ENCODE measurements around the gene CPEB1.
"Not testable (repeated sequence)": the region's sequence is repeated elsewhere in the genome, so short reads cannot be mapped to it uniquely, and the experiment has no call there.

CPEB1 gene

GRCh38 chr15:82502700-82503339 is 144.3 kb downstream of the CPEB1 start:
- not testable (repeated sequence) for DNase-seq

- not testable (repeated sequence) for DNase-seq
Observed at GRCh38 chr15:82500772-82501171, 146.4 kb downstream of the CPEB1 start.

- DNase-seq: not testable (repeated sequence)
Observed at GRCh38 chr15:82497978-82498377, 149.2 kb downstream of the CPEB1 start.

All from NCI-H2029 (cell line).